ENCODE measurements around the gene ATF7IP2. TPM values are rescaled to one million over a fixed set of nuclear protein-coding genes. Genes with fewer than 3 reads are reported as not detected.

Gene ATF7IP2
- total and polyA plus RNA-seq, 2 of the 13 experiments (the other 11 are each of a cell fraction or from before 2014, with no cell fraction given): 117 to 217 TPM

DNA sequence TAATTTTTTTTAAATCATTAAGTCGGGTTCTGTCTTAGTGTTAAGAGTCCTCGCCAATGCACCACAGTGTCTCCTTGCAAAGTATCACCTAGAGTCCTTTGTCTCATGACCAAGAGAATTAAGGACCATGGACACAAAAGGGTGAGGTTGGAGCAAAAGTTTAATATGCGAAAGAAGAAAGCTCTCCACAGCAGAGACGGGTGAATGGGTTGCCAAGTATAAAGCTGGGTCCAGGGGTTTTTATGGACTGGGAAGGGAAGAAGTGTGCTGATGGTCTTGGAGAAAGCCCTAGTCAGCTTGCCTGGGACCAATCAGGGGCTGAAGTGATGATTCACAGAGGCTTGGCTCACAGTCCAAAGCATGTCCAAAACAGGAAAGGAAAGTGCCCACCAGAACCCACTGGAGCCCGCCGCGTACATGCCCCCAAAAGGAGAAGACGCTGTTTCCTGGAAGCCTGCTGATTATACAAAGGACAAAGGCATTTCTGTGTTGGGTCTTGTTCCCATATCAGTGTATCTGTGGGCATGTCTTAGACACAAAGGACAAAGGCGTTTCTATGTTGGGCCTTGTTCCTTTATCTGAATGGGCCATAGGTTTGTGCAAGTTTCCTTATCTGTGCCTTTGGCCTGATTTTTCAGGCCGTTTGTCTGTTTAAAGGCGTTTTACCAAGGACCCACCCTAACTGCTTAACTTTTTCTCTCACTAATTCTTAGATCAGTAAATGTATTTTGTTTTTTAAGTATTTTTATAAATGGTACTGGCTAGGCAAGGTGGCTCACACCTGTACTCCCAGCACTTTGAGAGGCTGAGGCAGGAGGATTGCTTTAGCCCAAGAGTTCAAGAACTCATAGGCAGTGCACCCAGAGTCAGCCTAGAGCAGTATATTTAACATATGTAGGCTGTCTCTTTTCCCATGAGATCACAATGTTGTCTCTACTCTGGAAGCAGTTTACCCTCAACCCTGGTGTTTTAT lies 28.7 kb upstream of the ATF7IP2 start (continued):
- TF ChIP-seq PRDM15 (CRISPR knock-in tag; IDR thresholded peaks at IDR 0.05): no peak
- no peak for TF ChIP-seq ZNF44 (CRISPR knock-in tag; IDR thresholded peaks at IDR 0.05)
- TF ChIP-seq DMAP1 (CRISPR knock-in tag; IDR thresholded peaks at IDR 0.05): no peak
- no peak for TF ChIP-seq ZNF674 (CRISPR knock-in tag; IDR thresholded peaks at IDR 0.05; ENCODE audit: low read depth)
- TF ChIP-seq EZH2 (conservative IDR thresholded peaks at IDR 0.05; ENCODE audit: low read depth, low read length): no peak
- no peak for TF ChIP-seq ZSCAN31 (CRISPR knock-in tag; IDR thresholded peaks at IDR 0.05; ENCODE audit: low read depth)
- no peak for TF ChIP-seq ZNF652 (CRISPR knock-in tag; IDR thresholded peaks at IDR 0.05; ENCODE audit: borderline replicate concordance, low read depth)
- no peak for TF ChIP-seq ZNF3 (CRISPR knock-in tag; IDR thresholded peaks at IDR 0.05)
- no peak for TF ChIP-seq ZNF10 (CRISPR knock-in tag; IDR thresholded peaks at IDR 0.05; ENCODE audit: borderline replicate concordance, low read depth)
- TF ChIP-seq, protein P1, sequence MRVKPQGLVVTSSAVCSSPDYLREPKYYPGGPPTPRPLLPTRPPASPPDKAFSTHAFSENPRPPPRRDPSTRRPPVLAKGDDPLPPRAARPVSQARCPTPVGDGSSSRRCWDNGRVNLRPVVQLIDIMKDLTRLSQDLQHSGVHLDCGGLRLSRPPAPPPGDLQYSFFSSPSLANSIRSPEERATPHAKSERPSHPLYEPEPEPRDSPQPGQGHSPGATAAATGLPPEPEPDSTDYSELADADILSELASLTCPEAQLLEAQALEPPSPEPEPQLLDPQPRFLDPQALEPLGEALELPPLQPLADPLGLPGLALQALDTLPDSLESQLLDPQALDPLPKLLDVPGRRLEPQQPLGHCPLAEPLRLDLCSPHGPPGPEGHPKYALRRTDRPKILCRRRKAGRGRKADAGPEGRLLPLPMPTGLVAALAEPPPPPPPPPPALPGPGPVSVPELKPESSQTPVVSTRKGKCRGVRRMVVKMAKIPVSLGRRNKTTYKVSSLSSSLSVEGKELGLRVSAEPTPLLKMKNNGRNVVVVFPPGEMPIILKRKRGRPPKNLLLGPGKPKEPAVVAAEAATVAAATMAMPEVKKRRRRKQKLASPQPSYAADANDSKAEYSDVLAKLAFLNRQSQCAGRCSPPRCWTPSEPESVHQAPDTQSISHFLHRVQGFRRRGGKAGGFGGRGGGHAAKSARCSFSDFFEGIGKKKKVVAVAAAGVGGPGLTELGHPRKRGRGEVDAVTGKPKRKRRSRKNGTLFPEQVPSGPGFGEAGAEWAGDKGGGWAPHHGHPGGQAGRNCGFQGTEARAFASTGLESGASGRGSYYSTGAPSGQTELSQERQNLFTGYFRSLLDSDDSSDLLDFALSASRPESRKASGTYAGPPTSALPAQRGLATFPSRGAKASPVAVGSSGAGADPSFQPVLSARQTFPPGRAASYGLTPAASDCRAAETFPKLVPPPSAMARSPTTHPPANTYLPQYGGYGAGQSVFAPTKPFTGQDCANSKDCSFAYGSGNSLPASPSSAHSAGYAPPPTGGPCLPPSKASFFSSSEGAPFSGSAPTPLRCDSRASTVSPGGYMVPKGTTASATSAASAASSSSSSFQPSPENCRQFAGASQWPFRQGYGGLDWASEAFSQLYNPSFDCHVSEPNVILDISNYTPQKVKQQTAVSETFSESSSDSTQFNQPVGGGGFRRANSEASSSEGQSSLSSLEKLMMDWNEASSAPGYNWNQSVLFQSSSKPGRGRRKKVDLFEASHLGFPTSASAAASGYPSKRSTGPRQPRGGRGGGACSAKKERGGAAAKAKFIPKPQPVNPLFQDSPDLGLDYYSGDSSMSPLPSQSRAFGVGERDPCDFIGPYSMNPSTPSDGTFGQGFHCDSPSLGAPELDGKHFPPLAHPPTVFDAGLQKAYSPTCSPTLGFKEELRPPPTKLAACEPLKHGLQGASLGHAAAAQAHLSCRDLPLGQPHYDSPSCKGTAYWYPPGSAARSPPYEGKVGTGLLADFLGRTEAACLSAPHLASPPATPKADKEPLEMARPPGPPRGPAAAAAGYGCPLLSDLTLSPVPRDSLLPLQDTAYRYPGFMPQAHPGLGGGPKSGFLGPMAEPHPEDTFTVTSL (CRISPR knock-in tag; IDR thresholded peaks at IDR 0.05; ENCODE audit: borderline replicate concordance): no peak
- 0 out of 2 replicates have a peak, but pooled peaks have one; percentile 37 for TF ChIP-seq ZMYM4 (CRISPR knock-in tag; IDR thresholded peaks at IDR 0.05)
- TF ChIP-seq, protein P2, sequence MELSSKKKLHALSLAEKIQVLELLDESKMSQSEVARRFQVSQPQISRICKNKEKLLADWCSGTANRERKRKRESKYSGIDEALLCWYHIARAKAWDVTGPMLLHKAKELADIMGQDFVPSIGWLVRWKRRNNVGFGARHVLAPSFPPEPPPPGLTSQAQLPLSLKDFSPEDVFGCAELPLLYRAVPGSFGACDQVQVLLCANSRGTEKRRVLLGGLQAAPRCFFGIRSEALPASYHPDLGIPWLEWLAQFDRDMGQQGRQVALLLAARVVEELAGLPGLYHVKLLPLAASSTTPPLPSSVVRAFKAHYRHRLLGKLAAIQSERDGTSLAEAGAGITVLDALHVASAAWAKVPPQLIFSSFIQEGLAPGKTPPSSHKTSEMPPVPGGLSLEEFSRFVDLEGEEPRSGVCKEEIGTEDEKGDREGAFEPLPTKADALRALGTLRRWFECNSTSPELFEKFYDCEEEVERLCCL (CRISPR knock-in tag; IDR thresholded peaks at IDR 0.05; ENCODE audit: borderline replicate concordance): no peak
- TF ChIP-seq ZIK1 (CRISPR knock-in tag; IDR thresholded peaks at IDR 0.05; ENCODE audit: borderline replicate concordance, low read depth): no peak
- no peak for TF ChIP-seq MLLT10 (CRISPR knock-in tag; IDR thresholded peaks at IDR 0.05)
- TF ChIP-seq KLF16 (CRISPR knock-in tag; IDR thresholded peaks at IDR 0.05): peak in 1 of 2 experiments; percentile 2; a peak in 1 of 4 replicates
